H1 (cell line): ENCODE results near the gene FGFBP2. TPM values are rescaled to one million over a fixed set of nuclear protein-coding genes. Genes with fewer than 3 reads are reported as not detected.

Experiments
- PHF8 ChIP-seq: fragments of 200-600 bp; sonication (generic); conservative IDR thresholded peaks from 2 replicates; pipeline ENCODE4 v1.7.1; 2012; ENCODE audit warnings: low read depth, mild to moderate bottlenecking, inconsistent platforms, low read length, moderate library complexity
- SRF ChIP-seq: IDR thresholded peaks from 2 replicates; pipeline ENCODE4 v1.6.1; 2011; ENCODE audit warnings: mild to moderate bottlenecking, low read depth, low read length, moderate library complexity
- USF2 ChIP-seq: IDR thresholded peaks from 2 replicates; pipeline ENCODE4 v1.6.1; 2011; ENCODE audit warnings: low read length, improper control_type of control experiment
- polyA plus RNA-seq, 7 experiments: library from polyadenylated mRNA; depleted of rRNA in 3 of 7; stranded (reverse) in 5 of 7; unstranded in 2 of 7; fragments of >200 nt in 5 of 7; fragments of 200-250 nt in 2 of 7; gene quantifications; 1 replicate in 5 of 7; 2 replicates in 1 of 7; 4 replicates in 1 of 7; pipeline versions ENCODE4 v1.2.1 to v1.2.3, GENCODE V29; 2011 to 2013; ENCODE audit warnings: missing spikeins in 2 of 7, mixed read lengths in 2 of 7
- total RNA-seq: library from RNA; stranded (reverse); fragmentation: NEBNext Ultra II Directional; extraction: Animal tissue kit (Norgen Biotek cat#: 25700); gene quantifications from 2 replicates; pipeline ENCODE4 v1.2.1, GENCODE V29; 2021

The FGFBP2 gene
- total and polyA plus RNA-seq, 2 of the 8 experiments (the other 6 are each of a cell fraction or from before 2014, with no cell fraction given) = 0.15 TPM; not detected in 1

- TF ChIP-seq USF2 (no peak), SRF (no peak), PHF8 (no peak)
Observed at GRCh38 chr4:15948826-15949225, 14.1 kb downstream of the FGFBP2 start (continued).
